SK-N-MC (cell line): ENCODE measurements around the gene CALML3.

ENCODE experiments used
- DNase-seq: peaks from one replicate; pipeline ENCODE4 v3.0.0-alpha.2; 2011; ENCODE audit warnings: low read depth, low spot score
- H3K27ac ChIP-seq: fragments of 200-600 bp; sonication (generic); 2 replicates; pipeline ENCODE4 v1.5.1; 2016; ENCODE audit warnings: mixed run types
- H3K36me3 ChIP-seq: fragments of 200-600 bp; sonication (generic); 2 replicates; pipeline ENCODE4 v1.6.1; 2017; ENCODE audit warnings: antibody characterized with exemption, low read length, mixed read lengths; ENCODE audit not compliant: insufficient read depth
- H3K4me3 ChIP-seq: fragments of 200-600 bp; sonication (generic); 2 replicates; pipeline ENCODE4 v1.5.1; 2016
- H3K9ac ChIP-seq: fragments of 200-600 bp; sonication (generic); 2 replicates; pipeline ENCODE4 v1.8.0; 2017; ENCODE audit warnings: mixed run types, mixed read lengths; ENCODE audit not compliant: insufficient read length
- H3K9me3 ChIP-seq: fragments of 200-600 bp; sonication (generic); 2 replicates; pipeline ENCODE4 v1.6.1; 2017; ENCODE audit warnings: low read depth, mild to moderate bottlenecking, antibody characterized with exemption, low read length, moderate library complexity, mixed read lengths
- EZH2 ChIP-seq: fragments of 200-600 bp; sonication (generic); IDR thresholded peaks from one replicate; pipeline ENCODE4 v1.6.1; 2017; ENCODE audit warnings: antibody characterized with exemption
- FOXP2 ChIP-seq: optimal IDR thresholded peaks from 2 replicates; pipeline ENCODE3; 2011; ENCODE audit warnings: mild to moderate bottlenecking, moderate library complexity; ENCODE audit not compliant: insufficient read depth; ENCODE audit errors: extremely low read length, control extremely low read depth
- POLR2AphosphoS5 ChIP-seq: IDR thresholded peaks from 2 replicates; pipeline ENCODE4 v1.6.1; 2012; ENCODE audit warnings: mild to moderate bottlenecking, low read depth, low read length, borderline replicate concordance

Gene CALML3

GRCh38 chr10:5502061-5502521, 22.7 kb upstream of the CALML3 start:
- no peak overlapping the region for H3K27ac ChIP-seq
- TF ChIP-seq POLR2AphosphoS5 (no peak), FOXP2 (no peak), EZH2 (no peak)
- H3K9ac ChIP-seq = no peak overlapping the region
- DNase-seq = no peak
- no peaks in the 10 kb centered on the region for H3K9me3 ChIP-seq
- H3K4me3 ChIP-seq = no peak overlapping the region
- no peaks in the 10 kb centered on the region for H3K36me3 ChIP-seq

- Histone ChIP-seq H3K27ac (no peak overlapping the region), H3K9me3 (no peaks in the 10 kb centered on the region), H3K4me3 (no peak overlapping the region), H3K9ac (no peak overlapping the region), H3K36me3 (no peaks in the 10 kb centered on the region)
- DNase-seq = no peak
- no peak for TF ChIP-seq POLR2AphosphoS5
- no peak for TF ChIP-seq EZH2
- TF ChIP-seq FOXP2 = no peak
Measured at GRCh38 chr10:5502571-5503476, 21.9 kb upstream of the CALML3 start.

GRCh38 chr10:5503477-5503835, 21.3 kb upstream of the CALML3 start:
- no peak for DNase-seq
- H3K9ac ChIP-seq = no peak overlapping the region
- TF ChIP-seq FOXP2 (no peak), POLR2AphosphoS5 (no peak), EZH2 (no peak)
- H3K27ac ChIP-seq = no peak overlapping the region
- H3K4me3 ChIP-seq = no peak overlapping the region
- H3K36me3 ChIP-seq = no peaks in the 10 kb centered on the region
- H3K9me3 ChIP-seq = no peaks in the 10 kb centered on the region

- no peak for DNase-seq
- H3K27ac ChIP-seq = no peak overlapping the region
- H3K9ac ChIP-seq = no peak overlapping the region
- H3K9me3 ChIP-seq = no peaks in the 10 kb centered on the region
- no peaks in the 10 kb centered on the region for H3K36me3 ChIP-seq
- H3K4me3 ChIP-seq = no peak overlapping the region
- TF ChIP-seq EZH2 (no peak), POLR2AphosphoS5 (no peak), FOXP2 (no peak)
Measured at GRCh38 chr10:5504146-5505072, 20.4 kb upstream of the CALML3 start.

GRCh38 chr10:5506246-5506645, 18.5 kb upstream of the CALML3 start:
- H3K36me3 ChIP-seq = no peaks in the 10 kb centered on the region
- H3K9me3 ChIP-seq = no peaks in the 10 kb centered on the region
- TF ChIP-seq EZH2 (no peak), FOXP2 (no peak), POLR2AphosphoS5 (no peak)
- DNase-seq = no peak
- H3K27ac ChIP-seq = no peak overlapping the region
- no peak overlapping the region for H3K9ac ChIP-seq
- H3K4me3 ChIP-seq = no peak overlapping the region

- DNase-seq = no peak
- no peaks in the 10 kb centered on the region for H3K9me3 ChIP-seq
- no peak for TF ChIP-seq POLR2AphosphoS5
- no peak for TF ChIP-seq EZH2
- no peak for TF ChIP-seq FOXP2
- H3K27ac ChIP-seq = no peak overlapping the region
- no peak overlapping the region for H3K4me3 ChIP-seq
- no peaks in the 10 kb centered on the region for H3K36me3 ChIP-seq
- no peak overlapping the region for H3K9ac ChIP-seq
Measured at GRCh38 chr10:5506751-5507648, 17.8 kb upstream of the CALML3 start.

- Histone ChIP-seq H3K27ac (no peak overlapping the region), H3K4me3 (no peak overlapping the region), H3K9me3 (no peaks in the 10 kb centered on the region), H3K9ac (no peak overlapping the region), H3K36me3 (no peaks in the 10 kb centered on the region)
- no peak for TF ChIP-seq EZH2
- DNase-seq = no peak
Measured at GRCh38 chr10:5507649-5508131, 17.1 kb upstream of the CALML3 start.
